ENCODE measurements around the gene SOD2. TPM values are rescaled to one million over a fixed set of nuclear protein-coding genes. Genes with fewer than 3 reads are reported as not detected.

SOD2 gene
- polyA plus RNA-seq, 1 donor from 2014 or later, result 137 TPM

DNA sequence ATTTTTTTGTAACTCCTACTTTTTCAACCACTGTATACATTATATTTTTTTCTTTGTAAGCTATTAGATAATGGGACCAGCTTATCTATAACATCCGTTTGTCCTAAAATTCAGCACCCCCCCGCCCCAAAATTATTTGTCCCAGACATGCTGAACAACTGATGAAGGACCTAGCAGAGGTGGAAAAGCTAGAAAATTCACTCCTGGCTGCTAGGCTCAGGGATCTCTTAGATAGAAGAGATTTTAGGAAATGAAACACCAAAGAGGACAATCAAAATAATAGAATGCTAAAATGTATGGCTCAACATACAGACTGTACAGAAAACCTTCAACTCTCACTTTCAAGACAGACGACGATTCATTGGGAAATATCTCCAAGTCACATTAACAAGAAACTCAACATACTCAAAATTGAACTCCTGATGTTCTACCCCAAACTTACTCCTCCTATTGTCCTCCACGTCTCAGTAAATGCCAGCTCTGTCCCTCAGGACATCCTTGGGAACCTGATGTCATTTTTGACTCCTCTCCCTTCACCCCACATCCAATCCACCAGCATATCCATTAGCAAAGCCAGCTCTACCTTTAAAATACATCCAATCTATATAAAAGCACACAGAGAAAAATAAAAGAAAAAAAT is 4.7 kb downstream of the SOD2 start:
- Histone ChIP-seq H3K4me2 (ENCODE audit: low read length) (no peak overlapping the region), H3K4me3 (ENCODE audit: low read length) (no peak overlapping the region), H3K36me3 (ENCODE audit: insufficient read depth, low read length) (peaks cover 6% of the 10 kb centered on the region), H3K27ac (ENCODE audit: low read length) (no peak overlapping the region), H2AFZ (ENCODE audit: low read depth, low read length) (no peak overlapping the region), H3K79me2 (replicated peaks; ENCODE audit: insufficient read depth, low read length) (peaks cover 40% of the 10 kb centered on the region), H4K20me1 (ENCODE audit: insufficient read depth) (no peaks in the 10 kb centered on the region), H3K9me2 (ENCODE audit: insufficient read depth, low read length) (no peaks in the 10 kb centered on the region), H3K9me3 (ENCODE audit: low read length) (no peaks in the 10 kb centered on the region), H3K27me3 (ENCODE audit: insufficient read depth, low read depth, low read length) (no peaks in the 10 kb centered on the region), H3K9ac (ENCODE audit: low read length) (no peak overlapping the region), H3F3A (ENCODE audit: insufficient read depth, low read length, poor library complexity, severe bottlenecking) (no peaks in the 10 kb centered on the region)
- TF ChIP-seq, protein P1, sequence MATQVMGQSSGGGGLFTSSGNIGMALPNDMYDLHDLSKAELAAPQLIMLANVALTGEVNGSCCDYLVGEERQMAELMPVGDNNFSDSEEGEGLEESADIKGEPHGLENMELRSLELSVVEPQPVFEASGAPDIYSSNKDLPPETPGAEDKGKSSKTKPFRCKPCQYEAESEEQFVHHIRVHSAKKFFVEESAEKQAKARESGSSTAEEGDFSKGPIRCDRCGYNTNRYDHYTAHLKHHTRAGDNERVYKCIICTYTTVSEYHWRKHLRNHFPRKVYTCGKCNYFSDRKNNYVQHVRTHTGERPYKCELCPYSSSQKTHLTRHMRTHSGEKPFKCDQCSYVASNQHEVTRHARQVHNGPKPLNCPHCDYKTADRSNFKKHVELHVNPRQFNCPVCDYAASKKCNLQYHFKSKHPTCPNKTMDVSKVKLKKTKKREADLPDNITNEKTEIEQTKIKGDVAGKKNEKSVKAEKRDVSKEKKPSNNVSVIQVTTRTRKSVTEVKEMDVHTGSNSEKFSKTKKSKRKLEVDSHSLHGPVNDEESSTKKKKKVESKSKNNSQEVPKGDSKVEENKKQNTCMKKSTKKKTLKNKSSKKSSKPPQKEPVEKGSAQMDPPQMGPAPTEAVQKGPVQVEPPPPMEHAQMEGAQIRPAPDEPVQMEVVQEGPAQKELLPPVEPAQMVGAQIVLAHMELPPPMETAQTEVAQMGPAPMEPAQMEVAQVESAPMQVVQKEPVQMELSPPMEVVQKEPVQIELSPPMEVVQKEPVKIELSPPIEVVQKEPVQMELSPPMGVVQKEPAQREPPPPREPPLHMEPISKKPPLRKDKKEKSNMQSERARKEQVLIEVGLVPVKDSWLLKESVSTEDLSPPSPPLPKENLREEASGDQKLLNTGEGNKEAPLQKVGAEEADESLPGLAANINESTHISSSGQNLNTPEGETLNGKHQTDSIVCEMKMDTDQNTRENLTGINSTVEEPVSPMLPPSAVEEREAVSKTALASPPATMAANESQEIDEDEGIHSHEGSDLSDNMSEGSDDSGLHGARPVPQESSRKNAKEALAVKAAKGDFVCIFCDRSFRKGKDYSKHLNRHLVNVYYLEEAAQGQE (IDR thresholded peaks at IDR 0.05; ENCODE audit: borderline replicate concordance), result no peak
- no peak for TF ChIP-seq EZH2 (IDR thresholded peaks at IDR 0.05; ENCODE audit: borderline replicate concordance, insufficient read depth, low read length, poor library complexity, severe bottlenecking)
- TF ChIP-seq EP300 (conservative IDR thresholded peaks at IDR 0.05; ENCODE audit: poor library complexity, severe bottlenecking), result no peak
- TF ChIP-seq SMC3 (conservative IDR thresholded peaks at IDR 0.05; ENCODE audit: poor library complexity), result no peak
- TF ChIP-seq RAD21 (conservative IDR thresholded peaks at IDR 0.05), result no peak

DNA sequence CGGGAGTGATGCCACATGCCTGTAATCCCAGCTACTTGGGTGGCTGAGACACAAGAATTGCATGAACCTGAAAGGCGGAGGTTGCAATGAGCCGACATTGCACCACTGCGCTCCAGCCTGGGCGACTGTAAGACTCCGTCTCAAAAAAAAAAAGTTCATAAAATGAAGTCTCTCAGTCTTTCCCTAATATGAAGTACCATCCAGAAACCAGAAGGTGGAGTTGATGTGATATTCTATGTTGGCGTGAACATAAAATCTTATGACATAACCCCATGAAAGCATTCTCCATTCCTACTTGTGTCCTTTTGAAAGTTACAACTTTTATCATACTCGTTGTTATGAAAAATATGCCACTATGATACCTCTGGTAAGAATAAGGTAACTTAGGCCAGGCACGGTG is 5.7 kb downstream of the SOD2 start:
- no peak overlapping the region for H3K9ac ChIP-seq (ENCODE audit: low read length)
- H3K4me2 ChIP-seq (ENCODE audit: low read length), result no peak overlapping the region
- H3F3A ChIP-seq (ENCODE audit: insufficient read depth, low read length, poor library complexity, severe bottlenecking), result no peaks in the 10 kb centered on the region
- no peak overlapping the region for H3K4me3 ChIP-seq (ENCODE audit: low read length)
- TF ChIP-seq POLR2AphosphoS5 (IDR thresholded peaks at IDR 0.05) (no peak), RAD21 (conservative IDR thresholded peaks at IDR 0.05) (no peak), TAF1 (IDR thresholded peaks at IDR 0.05; ENCODE audit: low read depth) (no peak), MXI1 (conservative IDR thresholded peaks at IDR 0.05; ENCODE audit: poor library complexity, severe bottlenecking) (no peak)
- TF ChIP-seq, protein P1 (IDR thresholded peaks at IDR 0.05; ENCODE audit: borderline replicate concordance), result no peak
- H2AFZ ChIP-seq (ENCODE audit: low read depth, low read length), result no peak overlapping the region
- no peak overlapping the region for H3K27ac ChIP-seq (ENCODE audit: low read length)
- H4K20me1 ChIP-seq (ENCODE audit: insufficient read depth), result no peaks in the 10 kb centered on the region
- peaks cover 38% of the 10 kb centered on the region for H3K79me2 ChIP-seq (replicated peaks; ENCODE audit: insufficient read depth, low read length)
- no peaks in the 10 kb centered on the region for H3K27me3 ChIP-seq (ENCODE audit: insufficient read depth, low read depth, low read length)
- H3K9me3 ChIP-seq (ENCODE audit: low read length), result no peaks in the 10 kb centered on the region
- no peaks in the 10 kb centered on the region for H3K9me2 ChIP-seq (ENCODE audit: insufficient read depth, low read length)
- H3K36me3 ChIP-seq (ENCODE audit: insufficient read depth, low read length), result peaks cover 6% of the 10 kb centered on the region

Data from neural cell (in vitro differentiated cells).